ENCODE data around the gene FAM168B.

FAM168B gene

GRCh38 chr2:131039908-131040660 lies 53.2 kb downstream of the FAM168B start:
- no peak for DNase-seq (ENCODE audit: low spot score)

- no peak for DNase-seq (ENCODE audit: low spot score)
Observed at GRCh38 chr2:131039535-131039907, 53.7 kb downstream of the FAM168B start.

GRCh38 chr2:131039101-131039440 lies 54.2 kb downstream of the FAM168B start:
- DNase-seq (ENCODE audit: low spot score), result no peak

DNA sequence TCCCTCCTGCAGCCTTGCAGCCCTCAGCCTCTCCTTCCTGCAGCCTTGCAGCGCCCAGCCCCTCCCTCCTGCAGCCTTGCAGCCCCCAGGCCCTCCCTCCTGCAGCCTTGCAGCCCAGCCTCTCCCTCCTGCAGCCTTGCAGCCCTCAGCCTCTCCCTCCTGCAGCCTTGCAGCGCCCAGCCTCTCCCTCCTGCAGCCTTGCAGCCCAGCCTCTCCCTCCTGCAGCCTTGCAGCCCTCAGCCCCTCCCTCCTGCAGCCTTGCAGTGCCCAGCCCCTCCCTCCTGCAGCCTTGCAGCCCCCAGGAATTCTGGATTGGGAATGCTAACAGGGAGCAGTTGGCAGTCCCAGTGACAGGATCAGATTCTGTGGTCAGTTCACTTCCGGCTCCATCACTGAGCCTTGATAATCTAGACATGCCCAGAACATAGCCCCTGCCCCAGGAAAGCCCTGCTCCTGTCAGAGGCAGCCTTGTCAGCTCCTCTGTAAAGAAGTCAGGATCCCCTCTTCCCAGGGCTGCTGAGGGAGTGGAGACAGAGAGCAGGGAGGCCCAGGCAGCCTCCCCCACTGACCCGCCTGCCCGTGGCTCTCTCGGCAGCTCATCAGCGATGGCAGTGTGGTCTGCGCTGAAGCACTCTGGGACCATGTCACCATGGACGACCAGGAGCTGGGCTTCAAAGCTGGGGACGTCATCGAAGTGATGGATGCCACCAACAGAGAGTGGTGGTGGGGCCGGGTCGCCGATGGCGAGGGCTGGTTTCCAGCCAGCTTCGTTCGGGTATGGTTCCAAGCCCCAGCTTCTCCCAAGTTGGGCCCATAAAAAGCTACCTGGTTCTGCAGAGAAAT lies 54.8 kb downstream of the FAM168B start:
- no peak for DNase-seq (ENCODE audit: low spot score)

DNA sequence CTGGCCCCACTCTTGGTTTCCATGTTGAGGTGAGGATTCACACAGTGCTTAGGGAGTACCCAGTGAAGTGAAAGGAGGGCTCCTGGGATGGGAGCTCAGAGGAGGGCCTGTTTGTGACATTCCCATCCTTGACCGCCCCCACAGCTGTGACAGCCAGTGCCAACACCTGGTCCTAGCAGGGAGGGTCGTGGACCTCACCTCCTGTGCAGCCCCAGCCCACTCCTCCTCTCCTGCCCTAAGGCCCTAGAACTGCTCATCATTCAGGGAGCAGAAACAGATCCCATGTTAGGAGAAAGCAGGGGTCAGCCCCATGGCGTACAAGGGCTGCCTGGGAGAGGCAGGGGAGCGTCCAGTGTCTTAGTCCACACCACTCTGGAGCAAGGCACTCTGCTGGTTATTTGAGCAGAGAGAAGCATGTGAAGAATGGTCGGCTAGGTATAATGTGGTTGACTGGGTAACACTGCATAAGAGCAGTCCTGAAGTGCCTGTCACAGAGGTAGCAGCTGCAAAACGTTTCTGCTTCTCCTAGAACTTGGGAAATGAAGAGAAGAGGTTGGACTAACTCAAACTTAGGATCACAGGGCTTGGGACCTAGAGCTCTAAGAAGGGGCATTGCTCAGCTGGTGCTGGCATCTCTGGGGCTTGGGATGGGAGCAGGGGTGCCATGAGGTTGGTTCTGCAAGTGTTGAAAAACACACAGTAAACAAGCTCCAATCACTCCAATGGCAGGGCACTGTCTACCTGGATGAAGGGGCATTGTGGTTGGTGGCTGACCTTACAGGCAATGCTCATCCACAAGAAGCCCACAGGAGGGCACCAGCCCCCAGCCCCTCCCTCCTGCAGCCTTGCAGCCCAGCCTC lies 55.6 kb downstream of the FAM168B start:
- no peak for DNase-seq (ENCODE audit: low spot score)

GRCh38 chr2:131036696-131037397 lies 56.4 kb downstream of the FAM168B start:
- DNase-seq (ENCODE audit: low spot score), result no peak

DNA sequence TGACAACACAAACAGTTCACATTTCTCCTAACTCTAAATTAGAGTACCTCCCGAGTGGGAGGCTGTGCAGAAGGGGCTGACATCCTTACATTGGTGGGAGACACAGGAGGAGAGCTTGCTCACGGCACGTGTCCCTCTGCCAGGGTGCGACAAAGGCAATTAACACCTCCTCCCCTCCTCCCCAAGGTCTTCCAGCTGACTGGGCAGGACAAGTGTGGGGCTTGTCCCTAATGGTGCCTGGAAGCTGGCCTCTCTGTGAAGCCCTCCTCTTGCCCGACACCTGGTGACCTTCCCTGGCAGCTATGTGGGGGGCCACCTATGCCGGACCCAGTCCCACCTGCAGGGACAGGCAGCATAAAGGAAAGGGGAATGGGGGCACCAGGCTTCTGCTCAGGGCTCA lies 57.0 kb downstream of the FAM168B start:
- no peak for DNase-seq (ENCODE audit: low spot score)

DNA sequence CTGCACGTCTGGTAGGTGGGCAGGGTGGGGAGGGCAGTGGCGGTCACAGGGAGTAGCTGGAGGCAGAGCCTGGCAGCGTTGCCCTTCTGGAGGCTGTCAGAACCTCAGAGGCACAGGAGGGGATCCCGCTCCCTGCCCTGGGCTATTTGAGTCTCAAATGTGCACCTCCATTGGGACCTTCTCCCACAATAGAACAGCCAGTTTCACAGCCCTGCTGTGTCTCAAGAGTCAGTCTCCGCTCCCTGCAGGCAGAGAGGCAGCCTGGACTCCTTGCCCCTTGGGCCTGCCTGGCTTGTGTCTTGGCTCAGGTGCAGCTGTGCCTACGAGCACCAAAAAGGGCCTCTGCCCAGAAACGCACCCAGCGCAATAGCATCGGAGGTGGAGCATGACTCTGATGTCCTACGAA lies 57.4 kb downstream of the FAM168B start:
- no peak for DNase-seq (ENCODE audit: low spot score)

DNA sequence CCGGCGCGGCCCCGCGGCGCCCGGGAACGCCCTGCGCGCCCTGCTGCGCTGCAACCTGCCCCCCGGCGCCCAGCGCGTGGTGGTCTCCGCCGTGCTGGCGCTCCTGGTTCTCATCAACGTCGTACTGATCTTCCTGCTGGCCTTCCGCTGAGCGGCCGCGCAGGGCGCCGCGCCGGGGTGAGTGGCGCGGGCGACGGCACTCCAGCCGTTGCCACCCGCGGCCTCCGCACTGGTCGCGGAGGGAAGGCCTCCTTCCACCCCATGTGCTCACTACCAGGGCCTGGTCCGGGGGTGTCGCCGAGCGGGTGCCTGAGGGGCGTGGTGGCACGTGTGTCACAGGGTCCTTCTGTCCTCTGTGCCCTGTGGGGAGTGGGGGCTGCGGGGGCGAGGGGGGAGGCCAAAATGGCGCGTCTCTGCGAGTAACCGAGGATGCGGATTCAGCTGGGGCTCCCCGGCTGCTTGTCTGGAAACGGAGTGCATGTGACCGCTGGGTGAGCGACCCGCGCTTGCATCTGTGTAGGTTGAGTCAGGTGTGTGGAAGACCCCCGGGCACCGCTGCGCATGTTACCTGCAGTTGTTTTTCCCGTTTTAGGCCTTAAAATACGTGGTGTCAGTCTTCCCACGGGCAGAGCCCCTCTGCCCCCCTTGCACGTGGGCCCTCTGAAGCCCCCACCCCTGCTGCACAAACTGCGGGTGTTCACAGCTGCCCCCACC lies 58.0 kb downstream of the FAM168B start:
- no peak for DNase-seq (ENCODE audit: low spot score)

DNA sequence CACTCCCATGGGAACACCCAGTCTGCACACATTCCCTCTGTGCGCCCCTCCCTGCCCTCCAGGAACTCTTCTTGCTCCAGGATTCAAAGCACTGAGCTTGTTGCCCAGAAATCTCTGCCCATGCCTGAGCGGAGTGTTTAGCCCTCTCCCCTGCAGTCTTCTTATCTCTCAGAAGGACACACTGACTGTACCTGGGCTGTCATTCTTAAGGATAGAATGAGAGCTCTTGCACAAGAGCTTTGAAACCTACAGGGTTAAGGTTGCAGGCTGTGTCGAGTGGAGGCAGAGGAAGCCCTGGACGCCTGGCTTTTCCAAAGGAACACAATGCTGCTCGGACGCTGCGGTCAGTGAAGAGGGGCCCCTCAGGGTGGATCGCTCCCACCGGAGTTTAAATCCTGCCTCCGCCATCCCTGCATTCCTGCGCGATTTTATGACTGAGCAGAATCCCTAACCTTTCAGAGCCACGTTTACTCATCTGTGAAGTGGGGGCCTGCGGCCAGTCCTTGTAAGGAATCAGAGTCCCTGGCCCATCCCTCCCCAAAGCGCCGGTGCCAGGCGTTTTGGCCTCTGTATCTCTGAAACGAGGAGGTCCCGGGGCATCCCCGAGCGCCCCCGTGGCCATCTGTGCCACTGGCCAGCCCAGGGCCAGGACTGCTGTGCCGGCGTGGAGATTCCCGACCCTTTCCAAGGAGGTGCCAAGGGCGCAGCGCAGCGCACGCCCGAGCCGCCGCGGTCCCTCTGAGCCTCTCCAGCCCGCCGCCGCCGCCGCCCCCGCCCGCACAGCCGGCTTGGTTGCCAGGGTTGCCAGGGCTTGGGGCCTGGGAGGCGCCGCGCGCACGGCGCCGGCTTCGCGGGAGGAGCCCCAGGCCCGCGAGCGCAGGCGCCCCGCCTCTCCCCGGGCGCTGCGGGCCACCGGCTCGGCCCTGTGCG lies 58.9 kb downstream of the FAM168B start:
- no peak for DNase-seq (ENCODE audit: low spot score)

DNA sequence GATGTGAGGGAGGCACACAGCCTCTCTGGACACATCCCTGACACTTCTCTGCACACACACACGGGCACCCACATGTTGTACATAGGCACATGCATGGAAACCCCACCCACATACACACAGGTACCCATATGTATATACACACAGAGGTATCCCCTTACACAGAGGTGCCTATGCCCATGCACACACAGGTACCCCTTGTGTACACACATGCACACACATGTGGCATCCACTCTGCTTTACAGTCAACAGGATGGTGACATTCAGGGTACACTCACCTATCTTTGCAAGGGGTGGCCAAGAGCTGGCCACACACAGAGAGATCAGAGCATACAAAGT lies 59.5 kb downstream of the FAM168B start:
- DNase-seq (ENCODE audit: low spot score), result no peak

- no peak for DNase-seq (ENCODE audit: low spot score)
Observed at GRCh38 chr2:131032393-131032836, 60.8 kb downstream of the FAM168B start.

DNA sequence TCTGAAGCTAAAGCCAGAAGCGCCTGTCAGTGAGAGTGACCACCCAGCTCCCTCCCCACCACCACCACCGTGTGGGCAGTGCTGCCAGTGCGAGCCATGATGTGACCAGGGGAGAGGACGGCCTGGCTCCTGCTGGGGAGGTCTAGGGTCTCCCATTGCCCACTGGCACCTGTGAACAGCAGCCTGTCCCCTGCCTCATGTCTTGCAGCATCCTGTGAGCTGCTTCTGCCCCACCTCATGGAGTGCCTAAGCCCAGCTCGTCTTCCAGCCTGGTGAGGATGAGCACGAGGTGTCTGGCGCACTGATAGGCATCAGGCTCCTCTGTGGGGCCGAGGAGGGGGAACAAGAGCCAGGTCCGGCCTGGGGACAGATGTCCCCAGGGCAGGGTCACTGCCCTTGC lies 61.4 kb downstream of the FAM168B start:
- no peak for DNase-seq (ENCODE audit: low spot score)

DNA sequence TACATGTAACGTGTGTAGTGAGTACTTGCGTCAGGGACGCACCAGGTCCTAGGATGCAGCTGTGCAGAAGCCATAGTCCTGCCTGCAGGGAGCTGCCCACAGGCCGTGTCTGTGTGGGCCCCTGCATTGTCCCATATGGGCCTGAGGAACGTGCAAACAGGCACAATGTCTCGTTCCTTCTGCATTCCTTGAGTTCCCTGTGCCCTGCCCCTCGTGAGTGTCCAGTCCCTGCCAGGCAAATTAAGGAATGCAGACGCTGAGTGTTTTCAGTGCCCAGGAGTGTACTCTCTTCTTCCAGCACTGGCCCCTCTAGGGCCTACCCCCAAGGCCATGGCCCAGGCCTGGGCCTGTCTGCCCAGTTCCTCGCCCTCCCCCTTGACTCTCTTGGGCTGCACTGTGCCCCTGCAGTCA lies 61.8 kb downstream of the FAM168B start:
- no peak for DNase-seq (ENCODE audit: low spot score)

DNA sequence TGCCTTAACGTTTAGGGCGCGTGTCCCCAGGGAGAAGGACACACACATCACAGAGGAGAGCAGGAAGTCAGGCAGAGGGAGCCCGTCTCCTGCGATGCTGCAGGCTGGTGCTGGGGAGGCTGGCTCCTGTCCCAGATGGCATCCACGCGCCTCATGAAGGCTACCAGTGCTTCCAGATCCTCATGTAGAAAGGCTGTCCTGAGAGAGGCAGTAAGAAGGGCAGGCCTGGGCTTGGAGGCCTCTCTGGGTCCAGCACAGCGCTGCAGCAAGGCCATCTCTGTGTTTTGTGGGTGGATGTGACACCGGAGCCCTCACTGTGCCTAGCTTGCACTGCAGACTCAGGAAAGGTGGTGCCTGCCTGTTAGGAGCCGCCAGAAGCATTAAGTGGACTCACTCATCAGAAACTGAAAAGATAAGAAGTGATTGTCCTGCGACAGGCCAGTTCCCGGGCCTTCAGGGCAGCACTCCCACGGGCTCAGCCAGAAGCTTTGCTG lies 62.7 kb downstream of the FAM168B start:
- no peak for DNase-seq (ENCODE audit: low spot score)

GRCh38 chr2:131029812-131030211 lies 63.4 kb downstream of the FAM168B start:
- DNase-seq (ENCODE audit: low spot score), result no peak

- DNase-seq (ENCODE audit: low spot score), result no peak
Observed at GRCh38 chr2:131027566-131028528, 65.4 kb downstream of the FAM168B start.

GRCh38 chr2:131026919-131027318 lies 66.3 kb downstream of the FAM168B start:
- no peak for DNase-seq (ENCODE audit: low spot score)

GRCh38 chr2:131023758-131024157 lies 69.5 kb downstream of the FAM168B start:
- DNase-seq (ENCODE audit: low spot score), result no peak
